Thyroid gland (tissue), 4 donors: ENCODE measurements around the gene VOPP1.

Source experiments
- CTCF ChIP-seq, 6 experiments: fragments of 200-600 bp in 3 of 6; fragments of 450-650 bp in 3 of 6; sonication (generic) in 3 of 6; IDR thresholded peaks; one replicate each; pipeline ENCODE4 v1.5.1; 2016 to 2019; ENCODE audit warnings: antibody characterized with exemption in 6 of 6, mild to moderate bottlenecking in 2 of 6, inconsistent platforms in 1 of 6, moderate library complexity in 1 of 6
- POLR2A ChIP-seq, 2 donors: fragments of 450-650 bp; IDR thresholded peaks; one replicate each; pipeline ENCODE4 v1.6.1; 2017; ENCODE audit warnings: antibody characterized with exemption in 2 of 2, mild to moderate bottlenecking in 2 of 2, moderate library complexity in 1 of 2

- TF ChIP-seq CTCF (IDR thresholded peaks at IDR 0.05) (no peak), POLR2A (IDR thresholded peaks at IDR 0.05) (no peak)
Observed at GRCh38 chr7:55558962-55559920, 13.1 kb downstream of the VOPP1 start.
